Cardiac muscle cell (in vitro differentiated cells and primary cell): ENCODE measurements around the gene FAM234A. TPM values are rescaled to one million over a fixed set of nuclear protein-coding genes. Genes with fewer than 3 reads are reported as not detected.
"Not testable (repeated sequence)": the region's sequence is repeated elsewhere in the genome, so short reads cannot be mapped to it uniquely, and the experiment has no call there.

ENCODE experiments used
- DNase-seq, 2 donors: peaks; one replicate each; pipeline versions ENCODE4 v3.0.0 to v3.0.0-alpha.2; 2010 to 2017; ENCODE audit warnings: low read depth in 1 of 2, low spot score in 1 of 2
- H3K27ac ChIP-seq: fragments of 200-600 bp; sonication (generic); 2 replicates; pipeline ENCODE4 v1.5.1; 2016
- H3K27me3 ChIP-seq: fragments of 200-600 bp; sonication (generic); 2 replicates; pipeline ENCODE4 v1.6.0; 2016; ENCODE audit warnings: control low read depth
- H3K36me3 ChIP-seq: fragments of 200-600 bp; sonication (generic); 2 replicates; pipeline ENCODE4 v1.5.1; 2016; ENCODE audit warnings: control low read depth
- H3K4me1 ChIP-seq: fragments of 200-600 bp; sonication (generic); 2 replicates; pipeline ENCODE4 v1.8.1; 2017; ENCODE audit warnings: low read depth, mild to moderate bottlenecking, mixed run types
- H3K4me3 ChIP-seq: fragments of 200-600 bp; sonication (generic); 2 replicates; pipeline ENCODE4 v1.5.1; 2016; ENCODE audit warnings: mild to moderate bottlenecking
- H3K9me3 ChIP-seq: fragments of 200-600 bp; sonication (generic); 2 replicates; pipeline ENCODE4 v1.5.1; 2017; ENCODE audit warnings: low read depth, mild to moderate bottlenecking, control low read depth
- polyA plus RNA-seq: library from polyadenylated mRNA; unstranded; fragments of >200 nt; fragmentation: Nextera tagmentation; extraction: Ambion mirVana; gene quantifications from 2 replicates; pipeline ENCODE4 v1.2.1, GENCODE V29; 2016
- total RNA-seq: library from RNA; depleted of rRNA; stranded (reverse); fragments of >200 nt; gene quantifications from 2 replicates; pipeline ENCODE4 v1.2.3, GENCODE V29; 2016
- TF ChIP-seq, protein P1 (sequence below): IDR thresholded peaks from 2 replicates; pipeline ENCODE4 v1.5.1; 2012; ENCODE audit warnings: low read depth, mild to moderate bottlenecking, low read length

The FAM234A gene
- total and polyA plus RNA-seq, 2 experiments from 2014 or later, result 136 to 160 TPM

DNA sequence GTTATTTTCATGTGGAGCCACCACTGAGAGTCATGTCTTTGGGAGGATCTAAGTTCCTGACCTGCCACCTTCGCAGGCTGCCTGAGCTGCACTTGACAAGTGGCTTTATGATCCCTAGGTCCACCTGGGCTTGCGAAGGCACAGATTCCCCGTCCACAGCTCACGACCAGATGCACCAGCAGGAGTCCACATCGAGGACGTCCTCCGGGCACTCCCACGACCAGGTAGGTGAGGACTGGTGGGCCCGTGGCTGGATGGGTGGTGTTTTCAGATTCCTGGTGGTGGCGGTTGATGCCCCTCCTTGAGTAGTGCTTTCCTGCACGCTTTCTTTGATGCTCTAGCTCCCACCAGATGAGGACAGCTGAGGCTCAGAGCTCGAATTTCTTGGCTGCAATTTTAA lies 14.8 kb downstream of the FAM234A start:
- TF ChIP-seq, protein P1, sequence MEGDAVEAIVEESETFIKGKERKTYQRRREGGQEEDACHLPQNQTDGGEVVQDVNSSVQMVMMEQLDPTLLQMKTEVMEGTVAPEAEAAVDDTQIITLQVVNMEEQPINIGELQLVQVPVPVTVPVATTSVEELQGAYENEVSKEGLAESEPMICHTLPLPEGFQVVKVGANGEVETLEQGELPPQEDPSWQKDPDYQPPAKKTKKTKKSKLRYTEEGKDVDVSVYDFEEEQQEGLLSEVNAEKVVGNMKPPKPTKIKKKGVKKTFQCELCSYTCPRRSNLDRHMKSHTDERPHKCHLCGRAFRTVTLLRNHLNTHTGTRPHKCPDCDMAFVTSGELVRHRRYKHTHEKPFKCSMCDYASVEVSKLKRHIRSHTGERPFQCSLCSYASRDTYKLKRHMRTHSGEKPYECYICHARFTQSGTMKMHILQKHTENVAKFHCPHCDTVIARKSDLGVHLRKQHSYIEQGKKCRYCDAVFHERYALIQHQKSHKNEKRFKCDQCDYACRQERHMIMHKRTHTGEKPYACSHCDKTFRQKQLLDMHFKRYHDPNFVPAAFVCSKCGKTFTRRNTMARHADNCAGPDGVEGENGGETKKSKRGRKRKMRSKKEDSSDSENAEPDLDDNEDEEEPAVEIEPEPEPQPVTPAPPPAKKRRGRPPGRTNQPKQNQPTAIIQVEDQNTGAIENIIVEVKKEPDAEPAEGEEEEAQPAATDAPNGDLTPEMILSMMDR, result no peak
- Histone ChIP-seq H3K27ac (no peak overlapping the region), H3K4me3 (no peak overlapping the region), H3K4me1 (peaks cover 9% of the 10 kb centered on the region), H3K9me3 (no peaks in the 10 kb centered on the region), H3K36me3 (peaks cover 10% of the 10 kb centered on the region), H3K27me3 (no peaks in the 10 kb centered on the region)
- DNase-seq, result no peak

GRCh38 chr16:252366-253337 lies 18.0 kb downstream of the FAM234A start:
- no peaks in the 10 kb centered on the region for H3K9me3 ChIP-seq
- peaks cover 19% of the 10 kb centered on the region for H3K36me3 ChIP-seq
- peak overlapping the region; percentile 73 for H3K27ac ChIP-seq
- no peak overlapping the region for H3K4me3 ChIP-seq
- TF ChIP-seq, protein P1, result no peak
- H3K4me1 ChIP-seq, result peaks cover 9% of the 10 kb centered on the region
- H3K27me3 ChIP-seq, result no peaks in the 10 kb centered on the region
- peak in 1 of 2 donors; percentile 34 for DNase-seq

DNA sequence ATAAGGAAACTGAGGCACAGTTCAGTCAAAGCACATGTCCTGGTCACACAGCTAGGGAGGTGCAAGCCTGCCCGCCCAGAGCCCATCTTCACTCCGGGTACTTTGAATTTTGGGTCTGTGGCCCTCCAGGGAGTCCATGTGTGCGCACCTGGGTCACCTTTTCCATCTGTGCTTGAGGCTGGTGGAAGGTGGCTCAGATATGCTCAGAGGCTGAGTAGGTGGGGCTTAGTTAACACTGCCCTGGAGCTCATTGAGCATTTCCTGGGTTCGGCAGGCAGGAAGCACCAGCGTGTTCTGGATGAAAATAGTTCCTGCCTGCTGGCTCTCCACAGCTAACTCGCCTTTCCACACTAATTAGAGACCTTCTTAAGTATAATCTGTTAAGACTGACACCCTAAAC lies 19.2 kb downstream of the FAM234A start:
- H3K27me3 ChIP-seq, result no peaks in the 10 kb centered on the region
- TF ChIP-seq, protein P1, result no peak
- H3K9me3 ChIP-seq, result no peaks in the 10 kb centered on the region
- H3K4me3 ChIP-seq, result no peak overlapping the region
- no peak for DNase-seq
- H3K4me1 ChIP-seq, result peaks cover 9% of the 10 kb centered on the region
- peaks cover 19% of the 10 kb centered on the region for H3K36me3 ChIP-seq
- H3K27ac ChIP-seq, result no peak overlapping the region

GRCh38 chr16:254461-254860 lies 19.8 kb downstream of the FAM234A start:
- peaks cover 19% of the 10 kb centered on the region for H3K36me3 ChIP-seq
- no peak overlapping the region for H3K4me3 ChIP-seq
- H3K9me3 ChIP-seq, result no peaks in the 10 kb centered on the region
- DNase-seq, result no peak
- peaks cover 9% of the 10 kb centered on the region for H3K4me1 ChIP-seq
- no peak overlapping the region for H3K27ac ChIP-seq
- TF ChIP-seq, protein P1, result no peak
- H3K27me3 ChIP-seq, result no peaks in the 10 kb centered on the region

GRCh38 chr16:255183-255582 lies 20.6 kb downstream of the FAM234A start:
- no peak for DNase-seq
- Histone ChIP-seq H3K4me3 (no peak overlapping the region), H3K27ac (no peak overlapping the region), H3K9me3 (no peaks in the 10 kb centered on the region), H3K36me3 (peaks cover 24% of the 10 kb centered on the region), H3K27me3 (no peaks in the 10 kb centered on the region), H3K4me1 (peaks cover 9% of the 10 kb centered on the region)
- TF ChIP-seq, protein P1, result no peak

DNA sequence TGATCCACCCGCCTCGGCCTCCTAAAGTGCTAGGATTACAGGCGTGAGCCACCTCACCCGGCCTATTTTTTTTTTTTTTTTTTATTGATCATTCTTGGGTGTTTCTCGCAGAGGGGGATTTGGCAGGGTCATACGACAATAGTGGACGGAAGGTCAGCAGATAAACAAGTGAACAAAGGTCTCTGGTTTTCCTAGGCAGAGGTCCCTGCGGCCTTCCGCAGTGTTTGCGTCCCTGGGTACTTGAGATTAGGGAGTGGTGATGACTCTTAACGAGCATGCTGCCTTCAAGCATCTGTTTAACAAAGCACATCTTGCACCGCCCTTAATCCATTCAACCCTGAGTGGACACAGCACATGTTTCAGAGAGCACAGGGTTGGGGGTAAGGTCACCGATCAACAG lies 23.5 kb downstream of the FAM234A start:
- not testable (repeated sequence) for H3K4me1 ChIP-seq, DNase-seq, H3K27ac ChIP-seq, H3K27me3 ChIP-seq, H3K9me3 ChIP-seq, H3K4me3 ChIP-seq
- H3K36me3 ChIP-seq, result peaks cover 32% of the 10 kb centered on the region
